Gastroesophageal sphincter (tissue), 3 donors: Measurements from ENCODE around the gene SCIN.

Source experiments
- CTCF ChIP-seq, 4 experiments: fragments of 200-600 bp in 2 of 4; fragments of 450-650 bp in 2 of 4; sonication (generic) in 1 of 4; IDR thresholded peaks; one replicate each; pipeline ENCODE4 v1.5.1; 2017 to 2019; ENCODE audit warnings: antibody characterized with exemption in 4 of 4, mild to moderate bottlenecking in 2 of 4, moderate library complexity in 2 of 4
- POLR2A ChIP-seq, 2 donors: fragments of 450-650 bp; IDR thresholded peaks; one replicate each; pipeline ENCODE4 v1.6.1; 2017; ENCODE audit warnings: antibody characterized with exemption in 2 of 2, mild to moderate bottlenecking in 2 of 2, moderate library complexity in 1 of 2

GRCh38 chr7:12571691-12572090 lies 1.2 kb downstream of the SCIN start:
- TF ChIP-seq CTCF (IDR thresholded peaks at IDR 0.05) (no peak), POLR2A (IDR thresholded peaks at IDR 0.05) (no peak)
